ENCODE measurements around the gene TIMELESS.

DNA sequence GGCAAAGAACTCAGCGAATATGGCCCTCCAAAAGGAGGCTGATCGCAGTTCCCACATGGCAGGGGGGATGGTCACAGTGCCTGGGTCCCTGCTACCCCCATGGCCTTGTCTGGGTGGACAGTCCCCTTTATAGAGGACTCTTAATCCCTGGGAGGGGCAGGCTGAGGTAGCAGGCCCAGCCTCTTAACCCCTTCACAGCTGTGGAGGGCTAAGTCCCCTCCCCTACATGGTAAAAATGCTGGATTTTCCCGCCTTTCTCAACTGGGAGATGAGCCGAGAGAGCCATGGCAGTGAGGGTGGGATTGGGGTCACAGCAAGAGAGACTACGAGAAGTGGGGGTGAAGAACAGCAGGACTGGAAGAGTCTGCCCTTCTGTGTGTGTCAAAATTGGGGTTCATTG lies 5.3 kb upstream of the TIMELESS start, which contains the start of gene MIP:
- TF ChIP-seq CTCF (IDR thresholded peaks at IDR 0.05) (no peak), POLR2AphosphoS5 (IDR thresholded peaks at IDR 0.05) (no peak), POLR2A (IDR thresholded peaks at IDR 0.05) (no peak)

Measured in prostate gland (tissue), 2 donors.